GM23338 (cell line): Measurements from ENCODE around the gene MED17. TPM values are rescaled to one million over a fixed set of nuclear protein-coding genes. Genes with fewer than 3 reads are reported as not detected.

Experiments used
- ATAC-seq: fragments of 200-7000 bp; cut with Tn5 transposase; 3 replicates; pipeline ENCODE4 v1.9.1; 2020
- DNase-seq: peaks from one replicate; pipeline ENCODE4 v3.0.0-alpha.2; 2015; ENCODE audit warnings: low spot score
- H2AFZ ChIP-seq: fragments of 200-600 bp; sonication (generic); 2 replicates; pipeline ENCODE4 v1.8.0; 2016; ENCODE audit warnings: antibody characterized with exemption, mild to moderate bottlenecking, moderate library complexity
- H3F3A ChIP-seq: fragments of 200-600 bp; sonication (generic); replicated peaks from 2 replicates; pipeline ENCODE4 v1.8.0; 2017; ENCODE audit warnings: antibody characterized with exemption, mixed run types, low read depth
- H3K27ac ChIP-seq: fragments of 200-600 bp; sonication (generic); 2 replicates; pipeline ENCODE4 v1.6.1; 2016; ENCODE audit warnings: low read depth
- H3K27me3 ChIP-seq: fragments of 200-600 bp; sonication (generic); 2 replicates; pipeline ENCODE4 v1.8.0; 2016; ENCODE audit warnings: mild to moderate bottlenecking, mixed run types, moderate library complexity; ENCODE audit not compliant: insufficient read depth
- H3K36me3 ChIP-seq: fragments of 200-600 bp; sonication (generic); 2 replicates; pipeline ENCODE4 v1.8.0; 2016; ENCODE audit warnings: mild to moderate bottlenecking; ENCODE audit not compliant: insufficient read depth
- H3K4me1 ChIP-seq: fragments of 200-600 bp; sonication (generic); 2 replicates; pipeline ENCODE4 v1.8.0; 2016; ENCODE audit warnings: mild to moderate bottlenecking, moderate library complexity; ENCODE audit not compliant: insufficient read depth
- H3K4me2 ChIP-seq: fragments of 200-600 bp; sonication (generic); 2 replicates; pipeline ENCODE4 v1.7.1; 2017; ENCODE audit warnings: mixed run types
- H3K4me3 ChIP-seq: fragments of 200-600 bp; sonication (generic); 2 replicates; pipeline ENCODE4 v1.6.1; 2016; ENCODE audit warnings: mixed run types
- H3K79me2 ChIP-seq: fragments of 200-600 bp; sonication (generic); replicated peaks from 2 replicates; pipeline ENCODE4 v1.8.0; 2017; ENCODE audit warnings: mild to moderate bottlenecking; ENCODE audit not compliant: insufficient read depth
- H3K9me2 ChIP-seq: fragments of 200-600 bp; sonication (generic); 2 replicates; pipeline ENCODE4 v1.8.0; 2017; ENCODE audit not compliant: insufficient read depth
- H4K20me1 ChIP-seq: fragments of 200-600 bp; sonication (generic); replicated peaks from 2 replicates; pipeline ENCODE4 v1.8.0; 2017; ENCODE audit warnings: mild to moderate bottlenecking; ENCODE audit not compliant: insufficient read depth
- H3K27ac Mint-ChIP-seq: 2 replicates; pipeline ENCODE4 v1.8.0; 2020; ENCODE audit warnings: inconsistent platforms, mild to moderate bottlenecking, moderate library complexity, mixed read lengths
- H3K27me3 Mint-ChIP-seq: 3 replicates; pipeline ENCODE4 v1.8.0; 2022; ENCODE audit warnings: low read depth, mild to moderate bottlenecking, moderate library complexity, mixed read lengths, inconsistent platforms; ENCODE audit not compliant: insufficient read depth, poor library complexity
- H3K36me3 Mint-ChIP-seq: 3 replicates; pipeline ENCODE4 v1.8.0; 2021; ENCODE audit warnings: low read depth, mild to moderate bottlenecking, inconsistent platforms, moderate library complexity, mixed read lengths
- H3K4me1 Mint-ChIP-seq: 3 replicates; pipeline ENCODE4 v1.8.0; 2020; ENCODE audit warnings: mild to moderate bottlenecking, inconsistent platforms, mixed read lengths
- H3K4me3 Mint-ChIP-seq: 3 replicates; pipeline ENCODE4 v1.8.0; 2021; ENCODE audit warnings: moderate library complexity, mild to moderate bottlenecking, inconsistent platforms, mixed read lengths
- H3K9me3 Mint-ChIP-seq: 3 replicates; pipeline ENCODE4 v1.8.0; 2020; ENCODE audit warnings: moderate library complexity, mild to moderate bottlenecking, inconsistent platforms, mixed read lengths
- CREB1 ChIP-seq: fragments of 250-450 bp; sonication (Bioruptor Pico); IDR thresholded peaks from 2 replicates; pipeline ENCODE4 v1.5.0; 2020; ENCODE audit warnings: low read depth, mild to moderate bottlenecking, moderate library complexity
- ETS1 ChIP-seq: IDR thresholded peaks from 2 replicates; pipeline ENCODE4 v1.6.1; 2016; ENCODE audit warnings: antibody characterized with exemption
- EZH2 ChIP-seq: fragments of 200-600 bp; sonication (generic); IDR thresholded peaks from one replicate; pipeline ENCODE4 v1.8.0; 2017; ENCODE audit warnings: antibody characterized with exemption, mild to moderate bottlenecking, low read depth; ENCODE audit not compliant: unreplicated experiment
- EZH2phosphoT487 ChIP-seq: fragments of 200-600 bp; sonication (generic); IDR thresholded peaks from one replicate; pipeline ENCODE4 v1.8.1; 2018; ENCODE audit warnings: antibody characterized with exemption; ENCODE audit not compliant: unreplicated experiment
- JUNB ChIP-seq: IDR thresholded peaks from one replicate; pipeline ENCODE4 v1.6.1; 2016; ENCODE audit warnings: antibody characterized with exemption; ENCODE audit not compliant: unreplicated experiment
- NANOG ChIP-seq: IDR thresholded peaks from 2 replicates; pipeline ENCODE4 v1.6.1; 2016; ENCODE audit warnings: antibody characterized with exemption, borderline replicate concordance
- POLR2AphosphoS5 ChIP-seq: IDR thresholded peaks from 2 replicates; pipeline ENCODE4 v1.6.1; 2016; ENCODE audit warnings: antibody characterized with exemption, low read depth
- REST ChIP-seq: IDR thresholded peaks from one replicate; pipeline ENCODE4 v1.6.1; 2018; ENCODE audit warnings: antibody characterized with exemption; ENCODE audit not compliant: unreplicated experiment
- STAT1 ChIP-seq: IDR thresholded peaks from one replicate; pipeline ENCODE4 v1.6.1; 2016; ENCODE audit warnings: antibody characterized with exemption; ENCODE audit not compliant: unreplicated experiment
- ZNF114 ChIP-seq: fragments of 250-450 bp; sonication (Bioruptor Pico); IDR thresholded peaks from 2 replicates; pipeline ENCODE4 v1.5.0; 2020; ENCODE audit warnings: mild to moderate bottlenecking, moderate library complexity
- ZNF331 ChIP-seq: fragments of 250-450 bp; sonication (Bioruptor Pico); IDR thresholded peaks from 2 replicates; pipeline ENCODE4 v1.5.0; 2020; ENCODE audit warnings: low read depth, mild to moderate bottlenecking, moderate library complexity
- ZNF462 ChIP-seq: fragments of 250-450 bp; sonication (Bioruptor Pico); IDR thresholded peaks from 2 replicates; pipeline ENCODE4 v1.5.0; 2020; ENCODE audit warnings: mild to moderate bottlenecking, moderate library complexity
- polyA plus RNA-seq: library from polyadenylated mRNA; unstranded; fragments of >200 nt; fragmentation: Nextera tagmentation; extraction: Ambion mirVana; gene quantifications from 2 replicates; pipeline ENCODE4 v1.2.1, GENCODE V29; 2016
- total RNA-seq: library from RNA; depleted of rRNA; stranded (reverse); fragments of >200 nt; shearing (Covaris generic); gene quantifications from 2 replicates; pipeline ENCODE4 v1.2.3, GENCODE V29; 2014
- TF ChIP-seq, protein P1 (sequence below), 2 experiments: fragments of 200-600 bp in 1 of 2; sonication (generic) in 1 of 2; conservative IDR thresholded peaks; 2 replicates each; pipeline versions ENCODE4 v1.5.1 to v1.6.1; 2016 to 2017; ENCODE audit warnings: antibody characterized with exemption in 2 of 2, low read depth in 2 of 2, mild to moderate bottlenecking in 2 of 2, moderate library complexity in 1 of 2

MED17 gene
- total and polyA plus RNA-seq, 2 experiments from 2014 or later = 19.1 to 31.2 TPM

DNA sequence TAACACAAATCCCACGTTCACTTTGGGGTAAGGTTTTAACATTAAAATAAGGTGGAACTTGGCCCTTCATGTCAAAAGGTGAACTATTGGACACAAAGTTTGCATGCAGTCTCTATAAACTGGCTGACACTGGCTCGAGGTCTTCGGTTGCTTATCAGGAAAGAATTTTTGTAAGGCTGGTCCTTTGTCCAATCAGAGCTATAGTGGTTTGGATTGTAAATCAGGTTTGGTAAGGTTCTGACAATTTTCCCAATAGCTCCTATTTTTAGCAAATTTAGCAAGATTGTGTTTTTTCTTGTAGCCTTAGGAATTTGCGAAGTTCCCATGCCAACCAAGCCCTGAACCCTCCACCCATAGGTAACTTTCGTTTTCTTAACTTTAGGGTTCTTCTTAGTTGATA is 17.6 kb upstream of the MED17 start:
- TF ChIP-seq ZNF331 (no peak), ZNF462 (CRISPR knock-in tag) (no peak), CREB1 (CRISPR knock-in tag) (no peak), EZH2phosphoT487 (no peak), ZNF114 (no peak), JUNB (no peak), REST (no peak), ETS1 (no peak), POLR2AphosphoS5 (no peak), STAT1 (no peak), NANOG (no peak), EZH2 (no peak)
- TF ChIP-seq, protein P1, sequence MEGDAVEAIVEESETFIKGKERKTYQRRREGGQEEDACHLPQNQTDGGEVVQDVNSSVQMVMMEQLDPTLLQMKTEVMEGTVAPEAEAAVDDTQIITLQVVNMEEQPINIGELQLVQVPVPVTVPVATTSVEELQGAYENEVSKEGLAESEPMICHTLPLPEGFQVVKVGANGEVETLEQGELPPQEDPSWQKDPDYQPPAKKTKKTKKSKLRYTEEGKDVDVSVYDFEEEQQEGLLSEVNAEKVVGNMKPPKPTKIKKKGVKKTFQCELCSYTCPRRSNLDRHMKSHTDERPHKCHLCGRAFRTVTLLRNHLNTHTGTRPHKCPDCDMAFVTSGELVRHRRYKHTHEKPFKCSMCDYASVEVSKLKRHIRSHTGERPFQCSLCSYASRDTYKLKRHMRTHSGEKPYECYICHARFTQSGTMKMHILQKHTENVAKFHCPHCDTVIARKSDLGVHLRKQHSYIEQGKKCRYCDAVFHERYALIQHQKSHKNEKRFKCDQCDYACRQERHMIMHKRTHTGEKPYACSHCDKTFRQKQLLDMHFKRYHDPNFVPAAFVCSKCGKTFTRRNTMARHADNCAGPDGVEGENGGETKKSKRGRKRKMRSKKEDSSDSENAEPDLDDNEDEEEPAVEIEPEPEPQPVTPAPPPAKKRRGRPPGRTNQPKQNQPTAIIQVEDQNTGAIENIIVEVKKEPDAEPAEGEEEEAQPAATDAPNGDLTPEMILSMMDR (conservative IDR thresholded peaks at IDR 0.05; ENCODE audit: low read depth in 2 of 2) = no peak
- Mint-ChIP-seq H3K4me3 (no peak overlapping the region), H3K4me1 (no peaks in the 10 kb centered on the region), H3K9me3 (peaks cover 7% of the 10 kb centered on the region), H3K27ac (no peak overlapping the region), H3K27me3 (peaks cover 2% of the 10 kb centered on the region), H3K36me3 (peaks cover 5% of the 10 kb centered on the region)
- DNase-seq (no peak), ATAC-seq (no peak)
- Histone ChIP-seq H3K4me1 (no peaks in the 10 kb centered on the region; the same call in 1 of the 2 replicates), H3K4me2 (no peak overlapping the region), H2AFZ (no peak overlapping the region), H3K79me2 (no peaks in the 10 kb centered on the region), H4K20me1 (no peaks in the 10 kb centered on the region), H3K27me3 (no peaks in the 10 kb centered on the region), H3K4me3 (no peak overlapping the region), H3K27ac (no peak overlapping the region), H3F3A (no peaks in the 10 kb centered on the region), H3K36me3 (peaks cover 12% of the 10 kb centered on the region), H3K9me2 (0 out of 2 replicates have a peak, but pooled peaks cover 2% of the 10 kb centered on the region)
